HEK293 (cell line): Measurements from ENCODE around the gene TNKS2.

Source experiments
- GLI4 ChIP-seq: fragments of 450-650 bp; formaldehyde crosslinking; IDR thresholded peaks from 2 replicates; pipeline ENCODE4 v1.5.1; 2016; ENCODE audit warnings: missing biosample characterization, missing genetic modification characterization
- SALL2 ChIP-seq: fragments of 450-650 bp; formaldehyde crosslinking; IDR thresholded peaks from 2 replicates; pipeline ENCODE4 v1.5.0; 2017; ENCODE audit warnings: missing biosample characterization, mild to moderate bottlenecking, missing genetic modification characterization, borderline replicate concordance
- YY1 ChIP-seq: fragments of 450-650 bp; formaldehyde crosslinking; IDR thresholded peaks from 2 replicates; pipeline ENCODE4 v1.5.1; 2018; ENCODE audit warnings: missing biosample characterization, missing genetic modification characterization
- ZFP69B ChIP-seq: fragments of 450-650 bp; formaldehyde crosslinking; IDR thresholded peaks from 2 replicates; pipeline ENCODE4 v1.5.1; 2016; ENCODE audit warnings: missing biosample characterization, missing genetic modification characterization
- ZNF184 ChIP-seq: fragments of 450-650 bp; IDR thresholded peaks from 2 replicates; pipeline ENCODE4 v1.5.1; 2018; ENCODE audit warnings: missing biosample characterization, mild to moderate bottlenecking, missing genetic modification characterization
- ZNF274 ChIP-seq, 2 experiments: fragments of 200-500 bp in 1 of 2; fragments of 450-650 bp in 1 of 2; sonication (Bioruptor generic) in 1 of 2; formaldehyde crosslinking in 1 of 2; IDR thresholded peaks; 2 replicates each; pipeline versions ENCODE4 v1.5.1 to v1.6.1; 2014 to 2016; ENCODE audit warnings: borderline replicate concordance in 1 of 2, inconsistent platforms in 1 of 2, low read length in 1 of 2, missing biosample characterization in 1 of 2, missing genetic modification characterization in 1 of 2
- ZNF404 ChIP-seq: fragments of 450-650 bp; formaldehyde crosslinking; IDR thresholded peaks from 2 replicates; pipeline ENCODE4 v1.5.1; 2017; ENCODE audit warnings: missing biosample characterization, missing genetic modification characterization
- ZNF600 ChIP-seq: fragments of 450-650 bp; formaldehyde crosslinking; IDR thresholded peaks from 2 replicates; pipeline ENCODE4 v1.5.1; 2016; ENCODE audit warnings: missing biosample characterization, missing genetic modification characterization
- TF ChIP-seq, protein P1 (sequence below): fragments of 450-650 bp; formaldehyde crosslinking; IDR thresholded peaks from 2 replicates; pipeline ENCODE4 v1.5.1; 2016; ENCODE audit warnings: missing biosample characterization, missing genetic modification characterization
- TF ChIP-seq, protein P2 (sequence below): fragments of 450-650 bp; formaldehyde crosslinking; IDR thresholded peaks from 2 replicates; pipeline ENCODE4 v1.5.1; 2016; ENCODE audit warnings: missing biosample characterization, missing genetic modification characterization
- TF ChIP-seq, protein P3 (sequence below): fragments of 450-650 bp; formaldehyde crosslinking; optimal IDR thresholded peaks from 2 replicates; pipeline ENCODE3; 2016; ENCODE audit warnings: missing biosample characterization, mild to moderate bottlenecking, missing genetic modification characterization
- TF ChIP-seq, protein P4 (sequence below): fragments of 450-650 bp; formaldehyde crosslinking; IDR thresholded peaks from 2 replicates; pipeline ENCODE4 v1.5.1; 2016; ENCODE audit warnings: missing biosample characterization, missing genetic modification characterization, borderline replicate concordance

DNA sequence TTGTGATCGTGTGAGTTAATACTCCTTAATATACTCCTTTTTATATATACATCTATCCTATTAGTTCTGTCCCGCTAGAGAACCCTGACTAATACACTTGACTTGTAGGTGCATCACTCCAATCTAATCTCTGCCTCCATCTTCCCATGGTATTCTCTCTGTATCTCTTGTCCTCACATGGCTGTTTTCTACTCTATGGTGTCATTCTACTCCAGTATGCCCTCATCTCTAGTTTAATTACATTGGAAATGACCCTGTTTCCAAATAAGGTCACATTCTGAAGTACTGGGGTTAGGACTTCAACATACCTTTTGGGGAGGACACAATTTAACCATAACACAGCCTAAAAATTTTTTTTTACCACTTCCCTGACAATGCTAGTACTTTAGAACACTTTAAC is 25.8 kb upstream of the TNKS2 start:
- TF ChIP-seq, protein P1, sequence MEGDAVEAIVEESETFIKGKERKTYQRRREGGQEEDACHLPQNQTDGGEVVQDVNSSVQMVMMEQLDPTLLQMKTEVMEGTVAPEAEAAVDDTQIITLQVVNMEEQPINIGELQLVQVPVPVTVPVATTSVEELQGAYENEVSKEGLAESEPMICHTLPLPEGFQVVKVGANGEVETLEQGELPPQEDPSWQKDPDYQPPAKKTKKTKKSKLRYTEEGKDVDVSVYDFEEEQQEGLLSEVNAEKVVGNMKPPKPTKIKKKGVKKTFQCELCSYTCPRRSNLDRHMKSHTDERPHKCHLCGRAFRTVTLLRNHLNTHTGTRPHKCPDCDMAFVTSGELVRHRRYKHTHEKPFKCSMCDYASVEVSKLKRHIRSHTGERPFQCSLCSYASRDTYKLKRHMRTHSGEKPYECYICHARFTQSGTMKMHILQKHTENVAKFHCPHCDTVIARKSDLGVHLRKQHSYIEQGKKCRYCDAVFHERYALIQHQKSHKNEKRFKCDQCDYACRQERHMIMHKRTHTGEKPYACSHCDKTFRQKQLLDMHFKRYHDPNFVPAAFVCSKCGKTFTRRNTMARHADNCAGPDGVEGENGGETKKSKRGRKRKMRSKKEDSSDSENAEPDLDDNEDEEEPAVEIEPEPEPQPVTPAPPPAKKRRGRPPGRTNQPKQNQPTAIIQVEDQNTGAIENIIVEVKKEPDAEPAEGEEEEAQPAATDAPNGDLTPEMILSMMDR (tag by site-specific recombination): no peak
- TF ChIP-seq, protein P2, sequence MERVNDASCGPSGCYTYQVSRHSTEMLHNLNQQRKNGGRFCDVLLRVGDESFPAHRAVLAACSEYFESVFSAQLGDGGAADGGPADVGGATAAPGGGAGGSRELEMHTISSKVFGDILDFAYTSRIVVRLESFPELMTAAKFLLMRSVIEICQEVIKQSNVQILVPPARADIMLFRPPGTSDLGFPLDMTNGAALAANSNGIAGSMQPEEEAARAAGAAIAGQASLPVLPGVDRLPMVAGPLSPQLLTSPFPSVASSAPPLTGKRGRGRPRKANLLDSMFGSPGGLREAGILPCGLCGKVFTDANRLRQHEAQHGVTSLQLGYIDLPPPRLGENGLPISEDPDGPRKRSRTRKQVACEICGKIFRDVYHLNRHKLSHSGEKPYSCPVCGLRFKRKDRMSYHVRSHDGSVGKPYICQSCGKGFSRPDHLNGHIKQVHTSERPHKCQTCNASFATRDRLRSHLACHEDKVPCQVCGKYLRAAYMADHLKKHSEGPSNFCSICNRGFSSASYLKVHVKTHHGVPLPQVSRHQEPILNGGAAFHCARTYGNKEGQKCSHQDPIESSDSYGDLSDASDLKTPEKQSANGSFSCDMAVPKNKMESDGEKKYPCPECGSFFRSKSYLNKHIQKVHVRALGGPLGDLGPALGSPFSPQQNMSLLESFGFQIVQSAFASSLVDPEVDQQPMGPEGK (tag by site-specific recombination): no peak
- TF ChIP-seq, protein P3, sequence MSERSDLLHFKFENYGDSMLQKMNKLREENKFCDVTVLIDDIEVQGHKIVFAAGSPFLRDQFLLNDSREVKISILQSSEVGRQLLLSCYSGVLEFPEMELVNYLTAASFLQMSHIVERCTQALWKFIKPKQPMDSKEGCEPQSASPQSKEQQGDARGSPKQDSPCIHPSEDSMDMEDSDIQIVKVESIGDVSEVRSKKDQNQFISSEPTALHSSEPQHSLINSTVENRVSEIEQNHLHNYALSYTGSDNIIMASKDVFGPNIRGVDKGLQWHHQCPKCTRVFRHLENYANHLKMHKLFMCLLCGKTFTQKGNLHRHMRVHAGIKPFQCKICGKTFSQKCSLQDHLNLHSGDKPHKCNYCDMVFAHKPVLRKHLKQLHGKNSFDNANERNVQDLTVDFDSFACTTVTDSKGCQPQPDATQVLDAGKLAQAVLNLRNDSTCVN (tag by site-specific recombination): no peak
- TF ChIP-seq ZNF274 (IDR thresholded peaks at IDR 0.05; ENCODE audit: low read length): no peak
- no peak for TF ChIP-seq ZNF274 (tag by site-specific recombination; IDR thresholded peaks at IDR 0.05; ENCODE audit: borderline replicate concordance)
- no peak for TF ChIP-seq SALL2 (tag by site-specific recombination)
- TF ChIP-seq ZNF600 (tag by site-specific recombination): no peak
- no peak for TF ChIP-seq ZNF404
- no peak for TF ChIP-seq ZNF184 (tag by site-specific recombination)
- no peak for TF ChIP-seq GLI4 (tag by site-specific recombination)
- no peak for TF ChIP-seq ZFP69B (tag by site-specific recombination)
- no peak for TF ChIP-seq YY1 (tag by site-specific recombination)
- TF ChIP-seq, protein P4, sequence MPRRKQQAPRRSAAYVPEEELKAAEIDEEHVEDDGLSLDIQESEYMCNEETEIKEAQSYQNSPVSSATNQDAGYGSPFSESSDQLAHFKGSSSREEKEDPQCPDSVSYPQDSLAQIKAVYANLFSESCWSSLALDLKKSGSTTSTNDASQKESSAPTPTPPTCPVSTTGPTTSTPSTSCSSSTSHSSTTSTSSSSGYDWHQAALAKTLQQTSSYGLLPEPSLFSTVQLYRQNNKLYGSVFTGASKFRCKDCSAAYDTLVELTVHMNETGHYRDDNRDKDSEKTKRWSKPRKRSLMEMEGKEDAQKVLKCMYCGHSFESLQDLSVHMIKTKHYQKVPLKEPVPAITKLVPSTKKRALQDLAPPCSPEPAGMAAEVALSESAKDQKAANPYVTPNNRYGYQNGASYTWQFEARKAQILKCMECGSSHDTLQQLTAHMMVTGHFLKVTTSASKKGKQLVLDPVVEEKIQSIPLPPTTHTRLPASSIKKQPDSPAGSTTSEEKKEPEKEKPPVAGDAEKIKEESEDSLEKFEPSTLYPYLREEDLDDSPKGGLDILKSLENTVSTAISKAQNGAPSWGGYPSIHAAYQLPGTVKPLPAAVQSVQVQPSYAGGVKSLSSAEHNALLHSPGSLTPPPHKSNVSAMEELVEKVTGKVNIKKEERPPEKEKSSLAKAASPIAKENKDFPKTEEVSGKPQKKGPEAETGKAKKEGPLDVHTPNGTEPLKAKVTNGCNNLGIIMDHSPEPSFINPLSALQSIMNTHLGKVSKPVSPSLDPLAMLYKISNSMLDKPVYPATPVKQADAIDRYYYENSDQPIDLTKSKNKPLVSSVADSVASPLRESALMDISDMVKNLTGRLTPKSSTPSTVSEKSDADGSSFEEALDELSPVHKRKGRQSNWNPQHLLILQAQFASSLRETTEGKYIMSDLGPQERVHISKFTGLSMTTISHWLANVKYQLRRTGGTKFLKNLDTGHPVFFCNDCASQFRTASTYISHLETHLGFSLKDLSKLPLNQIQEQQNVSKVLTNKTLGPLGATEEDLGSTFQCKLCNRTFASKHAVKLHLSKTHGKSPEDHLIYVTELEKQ (tag by site-specific recombination): no peak
